NCI-H345 (cell line): Measurements from ENCODE around the gene HABP4.
A peak's percentile ranks its signal among the peaks of the same experiment; 100 is the strongest.
"Not testable (repeated sequence)": the region's sequence is repeated elsewhere in the genome, so short reads cannot be mapped to it uniquely, and the experiment has no call there.

Source experiments
- DNase-seq: peaks from one replicate; lab custom pipeline; 2025; lab: John Stamatoyannopoulos, UW

The HABP4 gene

GRCh38 chr9:96499257-96499656 lies 49.3 kb downstream of the HABP4 start:
- DNase-seq: no peak

GRCh38 chr9:96500696-96501632 lies 51.0 kb downstream of the HABP4 start:
- no peak for DNase-seq

GRCh38 chr9:96501633-96502538 lies 51.9 kb downstream of the HABP4 start:
- DNase-seq: no peak

GRCh38 chr9:96502539-96503373 lies 52.8 kb downstream of the HABP4 start:
- no peak for DNase-seq

GRCh38 chr9:96503374-96503748 lies 53.4 kb downstream of the HABP4 start:
- not testable (repeated sequence) for DNase-seq

GRCh38 chr9:96503918-96504317 lies 53.9 kb downstream of the HABP4 start:
- no peak for DNase-seq

GRCh38 chr9:96505316-96505991 lies 55.5 kb downstream of the HABP4 start:
- DNase-seq: no peak

GRCh38 chr9:96508227-96508940 lies 58.4 kb downstream of the HABP4 start:
- DNase-seq: no peak

GRCh38 chr9:96509026-96509425 lies 59.1 kb downstream of the HABP4 start:
- DNase-seq: no peak

- no peak for DNase-seq
These were observed 59.9 kb downstream of the HABP4 start for GRCh38 chr9:96509848-96510247.

- no peak for DNase-seq
These were observed 60.3 kb downstream of the HABP4 start for GRCh38 chr9:96510258-96510657.

GRCh38 chr9:96512240-96512639 lies 62.3 kb downstream of the HABP4 start:
- DNase-seq: no peak

- DNase-seq: no peak
These were observed 63.7 kb downstream of the HABP4 start for GRCh38 chr9:96513622-96514021.

GRCh38 chr9:96514108-96514799 lies 64.3 kb downstream of the HABP4 start:
- no peak for DNase-seq

- no peak for DNase-seq
These were observed 64.8 kb downstream of the HABP4 start for GRCh38 chr9:96514800-96515158.

GRCh38 chr9:96515621-96516470 lies 65.9 kb downstream of the HABP4 start:
- DNase-seq: no peak

GRCh38 chr9:96519095-96519494 lies 69.1 kb downstream of the HABP4 start:
- no peak for DNase-seq

GRCh38 chr9:96519787-96520186 lies 69.8 kb downstream of the HABP4 start:
- DNase-seq: no peak

GRCh38 chr9:96522366-96522765 lies 72.4 kb downstream of the HABP4 start:
- peak; percentile 9 for DNase-seq
